Gastroesophageal sphincter (tissue), 4 donors: ENCODE results near the gene ZHX3. TPM values are rescaled to one million over a fixed set of nuclear protein-coding genes. Genes with fewer than 3 reads are reported as not detected.

Experiments used
- ATAC-seq: fragments of 150-250 bp; one replicate; pipeline ENCODE4 v1.9.1; 2016; ENCODE audit warnings: mild to moderate bottlenecking, moderate library complexity
- H3K27ac ChIP-seq, 4 donors: fragments of 200-600 bp; sonication (generic) in 3 of 4; 1 replicate in 3 of 4; 2 replicates in 1 of 4; pipeline ENCODE4 v1.5.1; 2016 to 2019
- H3K27me3 ChIP-seq: fragments of 200-600 bp; sonication (generic); one replicate; pipeline ENCODE4 v1.5.1; 2019
- H3K36me3 ChIP-seq, 2 donors: fragments of 200-600 bp; sonication (generic); one replicate each; pipeline ENCODE4 v1.5.1; 2019; ENCODE audit warnings: control low read depth in 1 of 2
- H3K4me1 ChIP-seq, 3 donors: fragments of 200-600 bp; sonication (generic); 1 replicate in 2 of 3; 2 replicates in 1 of 3; pipeline ENCODE4 v1.5.1; 2016 to 2019; ENCODE audit warnings: control low read depth in 2 of 3
- H3K4me3 ChIP-seq, 2 donors: fragments of 200-600 bp; sonication (generic); one replicate each; pipeline ENCODE4 v1.5.1; 2019; ENCODE audit warnings: mild to moderate bottlenecking in 1 of 2, moderate library complexity in 1 of 2
- H3K9me3 ChIP-seq, 3 donors: fragments of 200-600 bp; sonication (generic); one replicate each; pipeline ENCODE4 v1.5.1; 2017 to 2019; ENCODE audit warnings: control low read depth in 2 of 3
- EP300 ChIP-seq: sonication (generic); formaldehyde crosslinking; IDR thresholded peaks from one replicate; pipeline ENCODE4 v1.6.1; 2017; ENCODE audit warnings: antibody characterized with exemption, mild to moderate bottlenecking
- POLR2A ChIP-seq, 2 donors: fragments of 450-650 bp; IDR thresholded peaks; one replicate each; pipeline ENCODE4 v1.6.1; 2017; ENCODE audit warnings: antibody characterized with exemption in 2 of 2, mild to moderate bottlenecking in 2 of 2, moderate library complexity in 1 of 2
- POLR2AphosphoS5 ChIP-seq: sonication (generic); formaldehyde crosslinking; IDR thresholded peaks from one replicate; pipeline ENCODE4 v1.6.1; 2017; ENCODE audit warnings: antibody characterized with exemption
- WGBS, 2 donors: methylation state at CpG; one replicate each; pipeline ENCODE4 v1.1.5; 2018; ENCODE audit warnings: low coverage in 1 of 2; 5-methylcytosine and 5-hydroxymethylcytosine counted together
- total RNA-seq, 4 donors: library from RNA; depleted of rRNA; stranded (reverse); fragments of >200 nt; gene quantifications; one replicate each; pipeline ENCODE4 v1.1.0, GENCODE V29; 2016
- TF ChIP-seq, protein P1 (sequence below), 4 experiments: fragments of 200-600 bp in 2 of 4; fragments of 450-650 bp in 2 of 4; sonication (generic) in 1 of 4; IDR thresholded peaks; one replicate each; pipeline ENCODE4 v1.5.1; 2017 to 2019; ENCODE audit warnings: antibody characterized with exemption in 4 of 4, mild to moderate bottlenecking in 2 of 4, moderate library complexity in 2 of 4

Gene ZHX3
- total RNA-seq, 4 donors from 2014 or later = 121 to 183 (median 155) TPM

DNA sequence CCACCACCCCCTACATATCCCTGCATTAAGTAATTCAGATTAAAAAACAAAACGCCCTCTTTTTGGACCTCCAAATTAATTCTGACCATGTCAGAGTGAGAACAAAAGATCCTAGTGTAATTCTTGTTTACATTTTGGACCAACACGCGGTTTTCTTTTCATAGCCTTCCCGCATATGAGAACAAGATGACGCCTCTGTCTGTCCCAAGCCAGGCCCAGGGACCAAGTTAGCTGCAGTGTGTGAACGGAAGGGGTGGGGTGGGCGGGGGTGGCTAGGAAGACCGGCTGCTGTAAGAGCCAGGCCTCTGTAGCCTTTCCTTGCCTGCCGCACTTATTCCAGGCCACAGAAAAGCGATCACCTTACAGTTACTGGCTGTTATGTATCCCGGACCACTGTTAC, 112.2 kb downstream of the ZHX3 start:
- TF ChIP-seq POLR2AphosphoS5 (no peak), EP300 (no peak), POLR2A (IDR thresholded peaks at IDR 0.05) (no peak)
- TF ChIP-seq, protein P1, sequence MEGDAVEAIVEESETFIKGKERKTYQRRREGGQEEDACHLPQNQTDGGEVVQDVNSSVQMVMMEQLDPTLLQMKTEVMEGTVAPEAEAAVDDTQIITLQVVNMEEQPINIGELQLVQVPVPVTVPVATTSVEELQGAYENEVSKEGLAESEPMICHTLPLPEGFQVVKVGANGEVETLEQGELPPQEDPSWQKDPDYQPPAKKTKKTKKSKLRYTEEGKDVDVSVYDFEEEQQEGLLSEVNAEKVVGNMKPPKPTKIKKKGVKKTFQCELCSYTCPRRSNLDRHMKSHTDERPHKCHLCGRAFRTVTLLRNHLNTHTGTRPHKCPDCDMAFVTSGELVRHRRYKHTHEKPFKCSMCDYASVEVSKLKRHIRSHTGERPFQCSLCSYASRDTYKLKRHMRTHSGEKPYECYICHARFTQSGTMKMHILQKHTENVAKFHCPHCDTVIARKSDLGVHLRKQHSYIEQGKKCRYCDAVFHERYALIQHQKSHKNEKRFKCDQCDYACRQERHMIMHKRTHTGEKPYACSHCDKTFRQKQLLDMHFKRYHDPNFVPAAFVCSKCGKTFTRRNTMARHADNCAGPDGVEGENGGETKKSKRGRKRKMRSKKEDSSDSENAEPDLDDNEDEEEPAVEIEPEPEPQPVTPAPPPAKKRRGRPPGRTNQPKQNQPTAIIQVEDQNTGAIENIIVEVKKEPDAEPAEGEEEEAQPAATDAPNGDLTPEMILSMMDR (IDR thresholded peaks at IDR 0.05) = no peak
- WGBS, 2 donors = 63 to 67% methylated on average over 7 to 9 of the region's 11 CpGs
- no peaks in the 10 kb centered on the region for H3K27me3 ChIP-seq
- H3K36me3 ChIP-seq = peaks cover 0 to 47% of the 10 kb centered on the region in 2 donors
- H3K27ac ChIP-seq = no peak overlapping the region
- no peaks in the 10 kb centered on the region for H3K9me3 ChIP-seq
- H3K4me3 ChIP-seq = no peak overlapping the region
- H3K4me1 ChIP-seq = peaks cover 0 to 5% (median 0%) of the 10 kb centered on the region in 3 donors
- no peak for ATAC-seq

DNA sequence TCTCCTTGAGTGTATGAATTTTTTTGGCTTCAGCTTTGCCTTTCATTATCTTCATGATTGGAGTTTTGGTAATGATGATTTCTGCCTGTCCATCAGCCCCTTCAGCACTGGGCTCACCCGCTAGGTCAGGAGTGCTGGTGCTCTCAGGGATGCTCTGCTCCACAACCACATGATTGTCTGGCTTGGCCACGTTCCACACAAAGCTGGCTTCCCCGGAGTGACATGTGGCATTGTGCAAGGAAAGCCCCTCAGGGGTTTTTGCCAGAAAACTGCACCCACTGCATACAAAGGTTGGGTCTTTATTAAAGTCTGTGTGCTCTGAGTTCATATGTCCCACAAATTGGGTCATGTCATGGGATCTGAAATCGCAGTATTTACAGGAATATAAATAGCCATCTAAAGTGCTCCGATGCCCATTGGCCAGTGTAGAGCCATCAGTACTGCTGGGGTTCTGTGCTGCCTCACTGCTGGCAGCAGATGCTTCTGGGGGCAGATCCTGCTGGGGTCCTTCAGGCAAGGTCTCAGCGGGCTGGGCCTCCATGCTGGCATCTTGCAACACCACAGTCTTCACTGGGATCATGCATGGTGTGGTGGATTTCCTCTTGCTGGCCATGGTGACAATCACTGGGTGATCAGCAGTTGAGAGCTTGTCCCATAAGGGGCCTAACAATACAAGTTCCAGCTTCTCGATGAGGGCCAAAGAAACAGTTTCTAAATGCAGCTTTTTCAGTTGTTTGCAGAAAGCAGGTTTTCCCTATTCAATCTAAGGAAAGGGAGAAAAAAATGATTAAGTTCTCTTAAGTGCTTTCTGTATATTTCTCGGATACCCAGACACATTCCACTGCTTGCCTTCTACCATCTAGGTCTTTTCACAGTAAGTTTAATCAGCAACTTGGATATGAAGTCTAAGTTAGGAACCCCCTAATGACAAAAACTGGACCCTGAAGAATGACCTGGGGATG, 112.9 kb downstream of the ZHX3 start:
- peaks cover 0 to 54% of the 10 kb centered on the region in 2 donors for H3K36me3 ChIP-seq

DNA sequence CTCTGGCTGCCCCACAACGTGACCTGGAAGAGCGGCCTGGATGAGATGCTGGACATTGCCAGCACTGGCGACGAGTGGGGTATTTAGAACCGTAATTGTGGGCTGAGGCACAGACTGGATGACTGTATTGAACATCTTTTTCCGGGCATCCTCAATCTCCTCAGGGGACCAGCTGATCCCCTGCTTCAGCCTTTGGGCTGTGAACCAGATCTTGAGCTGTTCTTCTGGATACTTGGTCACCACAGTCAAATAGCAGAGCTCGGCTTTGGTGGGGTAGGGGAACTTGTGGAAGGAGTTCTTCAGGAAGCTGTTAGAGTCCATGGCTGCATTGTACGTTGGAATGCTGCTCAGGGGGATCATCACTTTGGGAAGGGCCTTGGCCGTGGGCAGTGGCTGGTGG, 113.9 kb downstream of the ZHX3 start:
- H3K4me3 ChIP-seq = no peak overlapping the region
- 94% methylated on average over 4 of the region's 9 CpGs; no CpG with 5 or more reads in 1 of the 2 donors for WGBS, 2 donors
- H3K27ac ChIP-seq = no peak overlapping the region
- no peaks in the 10 kb centered on the region for H3K27me3 ChIP-seq
- peaks cover 0 to 9% (median 0%) of the 10 kb centered on the region in 3 donors for H3K9me3 ChIP-seq
- H3K36me3 ChIP-seq = peaks cover 0 to 63% of the 10 kb centered on the region in 2 donors
- H3K4me1 ChIP-seq = peaks cover 0 to 5% (median 0%) of the 10 kb centered on the region in 3 donors
- no peak for ATAC-seq
- TF ChIP-seq, protein P1 (IDR thresholded peaks at IDR 0.05) = no peak
- TF ChIP-seq EP300 = no peak
- no peak for TF ChIP-seq POLR2A (IDR thresholded peaks at IDR 0.05)
- TF ChIP-seq POLR2AphosphoS5 = no peak

More for the DNA sequence above, 112.9 kb downstream of the ZHX3 start:
- Histone ChIP-seq H3K4me3 (no peak overlapping the region), H3K9me3 (peaks cover 0 to under 1% (median 0%) of the 10 kb centered on the region in 3 donors), H3K27ac (no peak overlapping the region), H3K4me1 (peaks cover 0 to 5% (median 0%) of the 10 kb centered on the region in 3 donors), H3K27me3 (no peaks in the 10 kb centered on the region)
- TF ChIP-seq EP300 (no peak), POLR2AphosphoS5 (no peak), POLR2A (IDR thresholded peaks at IDR 0.05) (no peak)
- TF ChIP-seq, protein P1 (IDR thresholded peaks at IDR 0.05) = no peak
- 87 to 94% methylated on average over 2 to 3 of the region's 8 CpGs for WGBS, 2 donors
- ATAC-seq = no peak

DNA sequence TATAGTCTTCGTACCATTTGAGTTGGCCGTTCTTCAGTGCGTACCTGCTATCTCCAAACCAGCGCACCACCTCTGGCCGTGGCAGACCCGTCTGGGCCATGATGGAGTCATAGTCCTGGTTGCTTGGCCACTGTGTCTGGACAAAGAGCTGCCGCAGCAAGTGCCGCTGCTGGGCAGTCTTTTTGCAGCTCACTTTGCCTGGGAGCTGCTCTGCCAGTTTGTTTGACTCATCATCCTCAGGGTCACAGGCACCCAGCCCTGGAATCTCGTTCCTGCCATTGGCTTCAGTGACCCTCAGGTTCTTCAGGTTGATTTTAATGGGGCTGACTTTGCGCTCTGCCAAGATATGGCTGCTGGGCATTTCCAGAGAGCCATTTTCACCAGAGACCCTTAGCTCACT, 115.1 kb downstream of the ZHX3 start:
- WGBS, 2 donors = 100% methylated on average over 2 of the region's 10 CpGs; no CpG with 5 or more reads in 1 of the 2 donors
- Histone ChIP-seq H3K27me3 (no peaks in the 10 kb centered on the region), H3K36me3 (peaks cover 0 to 66% of the 10 kb centered on the region in 2 donors), H3K4me1 (peaks cover 0 to 5% (median 0%) of the 10 kb centered on the region in 3 donors), H3K9me3 (peaks cover 0 to 18% (median 0%) of the 10 kb centered on the region in 3 donors), H3K27ac (no peak overlapping the region), H3K4me3 (no peak overlapping the region)
- no peak for ATAC-seq
- TF ChIP-seq POLR2A (IDR thresholded peaks at IDR 0.05) (no peak), EP300 (no peak), POLR2AphosphoS5 (no peak)
- TF ChIP-seq, protein P1 (IDR thresholded peaks at IDR 0.05) = no peak
